ENCODE measurements around the gene RREB1. TPM values are rescaled to one million over a fixed set of nuclear protein-coding genes. Genes with fewer than 3 reads are reported as not detected.

The RREB1 gene
- total RNA-seq, 1 donor from 2014 or later, result 57.2 TPM

DNA sequence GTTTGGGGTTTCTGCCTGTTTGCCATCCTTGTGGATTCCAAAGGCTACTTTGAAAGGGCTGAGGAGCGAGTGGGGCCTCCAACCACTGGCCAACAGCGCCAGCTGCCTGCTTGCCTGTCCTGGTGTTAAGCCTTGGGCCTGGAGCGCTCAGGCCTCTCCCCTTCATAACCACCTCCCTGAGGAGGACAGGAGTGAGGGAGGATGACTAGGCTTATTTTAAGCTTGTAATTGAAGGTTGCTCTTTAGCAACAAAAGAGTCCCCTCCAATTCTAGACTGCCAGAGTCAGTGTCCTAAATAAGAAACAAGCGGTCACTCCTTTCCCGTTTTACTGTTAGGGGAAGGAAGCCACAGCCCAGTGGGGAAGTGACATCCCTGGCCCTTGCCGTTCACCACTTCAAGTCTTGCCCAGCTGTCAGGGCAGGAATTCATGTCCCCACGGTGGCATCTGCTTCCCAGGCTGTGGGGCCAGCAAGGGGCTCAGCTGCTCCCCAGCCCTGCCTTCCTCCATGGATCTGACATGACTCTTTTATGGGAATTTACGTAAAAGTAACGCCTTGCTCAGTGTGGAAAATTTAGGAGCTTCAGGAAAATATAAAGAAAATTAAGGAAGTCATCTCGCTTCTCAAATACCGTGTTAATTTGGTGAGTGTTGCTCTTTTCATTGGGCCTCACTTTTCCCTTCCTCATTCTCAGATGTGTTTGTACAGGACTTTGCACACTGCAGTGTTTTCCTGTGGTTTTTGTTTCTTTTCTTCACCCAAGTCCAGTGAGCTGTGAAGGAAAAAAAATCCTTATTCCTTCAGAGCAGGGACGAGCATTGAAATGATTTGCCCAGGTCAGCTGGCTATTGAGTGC lies 147.4 kb downstream of the RREB1 start:
- intact Hi-C loops (cut with DNase I), result no loop called here
- H3K27me3 ChIP-seq, result no peaks in the 10 kb centered on the region

DNA sequence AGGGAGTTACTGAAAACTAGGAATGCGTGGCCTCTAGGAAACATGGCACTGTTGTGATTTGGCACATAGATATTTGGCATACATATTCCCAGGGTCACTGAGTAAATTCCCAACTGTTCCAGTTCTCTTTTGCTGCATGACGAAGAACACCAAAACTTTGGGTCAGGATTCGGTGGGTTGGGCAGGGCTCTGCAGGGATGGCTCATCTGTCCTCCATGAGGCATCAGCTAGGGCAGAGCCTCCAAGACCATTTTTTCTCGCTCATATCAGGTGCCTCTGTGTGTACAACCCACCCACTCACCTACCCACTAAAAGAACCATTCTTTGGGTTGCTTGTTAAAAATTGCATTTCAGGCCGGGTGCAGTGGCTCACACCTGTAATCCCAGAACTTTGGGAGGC lies 148.2 kb downstream of the RREB1 start:
- Histone ChIP-seq H3K27me3 (no peaks in the 10 kb centered on the region), H3K4me3 (no peak overlapping the region), H3K36me3 (peaks cover 0 to 7% of the 10 kb centered on the region in 2 donors), H3K9me3 (peaks cover 6% of the 10 kb centered on the region), H3K4me1 (peaks cover 7% of the 10 kb centered on the region), H3K27ac (no peak overlapping the region)
- no peak for DNase-seq (ENCODE audit: extremely low spot score in 2 of 2)
- intact Hi-C loops (cut with DNase I), result no loop called here
- TF ChIP-seq POLR2A (IDR thresholded peaks at IDR 0.05) (no peak), POLR2AphosphoS5 (IDR thresholded peaks at IDR 0.05; ENCODE audit: insufficient read depth in 1 of 2, low read depth in 1 of 2) (no peak)
- TF ChIP-seq, protein P1, sequence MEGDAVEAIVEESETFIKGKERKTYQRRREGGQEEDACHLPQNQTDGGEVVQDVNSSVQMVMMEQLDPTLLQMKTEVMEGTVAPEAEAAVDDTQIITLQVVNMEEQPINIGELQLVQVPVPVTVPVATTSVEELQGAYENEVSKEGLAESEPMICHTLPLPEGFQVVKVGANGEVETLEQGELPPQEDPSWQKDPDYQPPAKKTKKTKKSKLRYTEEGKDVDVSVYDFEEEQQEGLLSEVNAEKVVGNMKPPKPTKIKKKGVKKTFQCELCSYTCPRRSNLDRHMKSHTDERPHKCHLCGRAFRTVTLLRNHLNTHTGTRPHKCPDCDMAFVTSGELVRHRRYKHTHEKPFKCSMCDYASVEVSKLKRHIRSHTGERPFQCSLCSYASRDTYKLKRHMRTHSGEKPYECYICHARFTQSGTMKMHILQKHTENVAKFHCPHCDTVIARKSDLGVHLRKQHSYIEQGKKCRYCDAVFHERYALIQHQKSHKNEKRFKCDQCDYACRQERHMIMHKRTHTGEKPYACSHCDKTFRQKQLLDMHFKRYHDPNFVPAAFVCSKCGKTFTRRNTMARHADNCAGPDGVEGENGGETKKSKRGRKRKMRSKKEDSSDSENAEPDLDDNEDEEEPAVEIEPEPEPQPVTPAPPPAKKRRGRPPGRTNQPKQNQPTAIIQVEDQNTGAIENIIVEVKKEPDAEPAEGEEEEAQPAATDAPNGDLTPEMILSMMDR (IDR thresholded peaks at IDR 0.05), result no peak

More for the DNA sequence above, 147.4 kb downstream of the RREB1 start:
- Histone ChIP-seq H3K27ac (no peak overlapping the region), H3K36me3 (peaks cover 0 to 13% of the 10 kb centered on the region in 2 donors), H3K4me3 (no peak overlapping the region), H3K9me3 (peaks cover 6% of the 10 kb centered on the region), H3K4me1 (peaks cover under 1% of the 10 kb centered on the region)
- DNase-seq (ENCODE audit: extremely low spot score in 2 of 2), result no peak
- TF ChIP-seq POLR2AphosphoS5 (IDR thresholded peaks at IDR 0.05; ENCODE audit: insufficient read depth in 1 of 2, low read depth in 1 of 2) (no peak), POLR2A (IDR thresholded peaks at IDR 0.05) (no peak)

DNA sequence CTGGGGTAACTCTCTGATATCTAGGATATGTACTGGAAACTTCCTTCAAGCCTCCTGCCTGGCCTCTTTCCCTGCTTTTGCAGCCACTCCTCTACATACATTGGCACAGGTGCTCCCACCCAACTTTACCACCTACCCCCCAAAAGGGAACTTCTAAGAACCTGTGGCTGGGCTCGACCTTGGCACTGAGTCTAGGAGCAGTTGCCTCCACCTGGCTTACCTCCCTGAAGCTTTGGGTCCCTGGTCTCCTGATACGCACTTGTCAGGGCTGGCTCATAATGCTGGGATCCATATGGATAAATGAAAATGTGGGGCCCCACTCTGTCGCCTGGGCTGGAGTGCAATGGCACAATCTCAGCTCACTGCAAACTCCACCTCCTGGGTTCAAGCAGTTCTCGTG lies 149.0 kb downstream of the RREB1 start:
- TF ChIP-seq POLR2AphosphoS5 (IDR thresholded peaks at IDR 0.05; ENCODE audit: insufficient read depth in 1 of 2, low read depth in 1 of 2) (no peak), POLR2A (IDR thresholded peaks at IDR 0.05) (no peak)
- TF ChIP-seq, protein P1 (IDR thresholded peaks at IDR 0.05), result no peak
- H3K4me3 ChIP-seq, result no peak overlapping the region
- H3K36me3 ChIP-seq, result peaks cover 0 to 7% of the 10 kb centered on the region in 2 donors
- peaks cover 6% of the 10 kb centered on the region for H3K9me3 ChIP-seq
- no peak overlapping the region for H3K27ac ChIP-seq
- no peak for DNase-seq (ENCODE audit: extremely low spot score in 2 of 2)
- H3K4me1 ChIP-seq, result peaks cover 12% of the 10 kb centered on the region
- intact Hi-C loops (cut with DNase I), result no loop called here
- no peaks in the 10 kb centered on the region for H3K27me3 ChIP-seq

DNA sequence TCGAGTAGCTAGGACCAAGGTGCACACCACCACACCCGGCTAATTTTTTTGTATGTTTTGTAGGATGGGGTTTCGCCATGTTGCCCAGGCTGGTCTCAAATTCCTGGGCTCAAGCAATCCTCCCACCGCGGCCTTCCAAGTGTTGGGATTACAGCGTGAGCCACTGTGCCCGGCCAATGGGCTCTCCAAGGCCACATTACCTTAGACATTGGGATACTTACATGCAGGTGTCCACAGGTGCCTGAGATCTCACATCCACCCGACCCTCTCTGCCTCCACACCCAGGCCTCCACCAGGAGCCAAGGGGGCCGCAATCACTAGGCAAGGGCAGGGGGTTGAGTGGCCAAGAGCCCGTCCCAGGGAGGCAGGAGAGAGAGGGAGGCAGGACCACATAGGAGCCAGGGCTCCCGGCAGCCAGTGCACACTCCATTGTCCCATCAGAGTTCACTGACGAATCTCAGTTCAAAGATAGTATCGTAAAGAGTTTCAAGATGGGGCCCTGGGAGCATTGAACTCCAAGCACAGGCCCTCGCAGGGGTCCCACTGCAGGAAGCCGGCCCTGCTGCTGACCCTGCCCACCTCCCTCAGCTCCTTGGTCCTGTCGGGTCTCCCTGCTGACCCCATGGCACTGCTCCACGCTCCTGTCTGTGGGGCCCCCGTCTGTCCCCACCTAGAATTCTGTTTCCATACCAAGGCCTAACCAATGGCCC lies 149.9 kb downstream of the RREB1 start:
- peaks cover 0 to under 1% of the 10 kb centered on the region in 2 donors for H3K36me3 ChIP-seq
- no peak overlapping the region for H3K27ac ChIP-seq
- H3K4me3 ChIP-seq, result no peak overlapping the region
- H3K4me1 ChIP-seq, result peaks cover 17% of the 10 kb centered on the region
- peaks cover 6% of the 10 kb centered on the region for H3K9me3 ChIP-seq
- no peak for DNase-seq (ENCODE audit: extremely low spot score in 2 of 2)
- no peaks in the 10 kb centered on the region for H3K27me3 ChIP-seq
- intact Hi-C loops (cut with DNase I), result no loop called here
- TF ChIP-seq, protein P1 (IDR thresholded peaks at IDR 0.05), result no peak
- TF ChIP-seq POLR2AphosphoS5 (IDR thresholded peaks at IDR 0.05; ENCODE audit: insufficient read depth in 1 of 2, low read depth in 1 of 2) (no peak), POLR2A (IDR thresholded peaks at IDR 0.05) (no peak)

DNA sequence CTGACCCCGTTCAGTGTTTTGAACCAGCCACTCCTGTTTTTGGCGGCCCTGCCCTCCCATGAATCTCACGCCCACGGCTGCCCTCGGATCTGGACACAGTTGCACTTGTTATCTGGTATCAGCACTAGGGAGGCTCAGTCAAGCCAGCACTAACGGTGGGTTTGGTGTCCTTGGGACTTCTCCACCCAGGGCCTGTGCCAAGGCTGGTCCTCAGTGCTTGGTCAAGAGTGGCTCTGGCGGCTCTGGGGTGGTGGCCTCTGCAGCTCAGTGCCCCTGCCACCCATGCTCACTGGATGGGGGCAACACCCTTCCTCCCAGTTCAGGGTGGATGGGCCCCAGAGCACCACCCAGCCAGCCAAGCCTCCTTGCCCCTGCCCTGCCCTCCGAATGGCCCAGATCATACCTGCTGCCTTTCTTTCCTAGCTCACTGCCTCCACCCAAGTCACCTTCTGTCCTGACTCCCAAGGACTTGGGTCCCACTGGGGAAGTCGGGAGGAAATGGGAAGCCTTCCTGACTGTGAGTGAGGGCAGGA lies 150.5 kb downstream of the RREB1 start:
- DNase-seq (ENCODE audit: extremely low spot score in 2 of 2), result no peak
- TF ChIP-seq POLR2AphosphoS5 (IDR thresholded peaks at IDR 0.05; ENCODE audit: insufficient read depth in 1 of 2, low read depth in 1 of 2) (no peak), POLR2A (IDR thresholded peaks at IDR 0.05) (no peak)
- Histone ChIP-seq H3K4me3 (no peak overlapping the region), H3K4me1 (peaks cover 17% of the 10 kb centered on the region), H3K9me3 (peaks cover 6% of the 10 kb centered on the region), H3K27me3 (no peaks in the 10 kb centered on the region), H3K27ac (no peak overlapping the region), H3K36me3 (no peaks in the 10 kb centered on the region)
- intact Hi-C loops (cut with DNase I), result no loop called here

All from vagina (tissue), 2 donors.